ENCODE results near the gene S100A1. TPM values are rescaled to one million over a fixed set of nuclear protein-coding genes. Genes with fewer than 3 reads are reported as not detected.

S100A1 gene
- total RNA-seq, 1 donor from 2014 or later = 1.2 TPM

DNA sequence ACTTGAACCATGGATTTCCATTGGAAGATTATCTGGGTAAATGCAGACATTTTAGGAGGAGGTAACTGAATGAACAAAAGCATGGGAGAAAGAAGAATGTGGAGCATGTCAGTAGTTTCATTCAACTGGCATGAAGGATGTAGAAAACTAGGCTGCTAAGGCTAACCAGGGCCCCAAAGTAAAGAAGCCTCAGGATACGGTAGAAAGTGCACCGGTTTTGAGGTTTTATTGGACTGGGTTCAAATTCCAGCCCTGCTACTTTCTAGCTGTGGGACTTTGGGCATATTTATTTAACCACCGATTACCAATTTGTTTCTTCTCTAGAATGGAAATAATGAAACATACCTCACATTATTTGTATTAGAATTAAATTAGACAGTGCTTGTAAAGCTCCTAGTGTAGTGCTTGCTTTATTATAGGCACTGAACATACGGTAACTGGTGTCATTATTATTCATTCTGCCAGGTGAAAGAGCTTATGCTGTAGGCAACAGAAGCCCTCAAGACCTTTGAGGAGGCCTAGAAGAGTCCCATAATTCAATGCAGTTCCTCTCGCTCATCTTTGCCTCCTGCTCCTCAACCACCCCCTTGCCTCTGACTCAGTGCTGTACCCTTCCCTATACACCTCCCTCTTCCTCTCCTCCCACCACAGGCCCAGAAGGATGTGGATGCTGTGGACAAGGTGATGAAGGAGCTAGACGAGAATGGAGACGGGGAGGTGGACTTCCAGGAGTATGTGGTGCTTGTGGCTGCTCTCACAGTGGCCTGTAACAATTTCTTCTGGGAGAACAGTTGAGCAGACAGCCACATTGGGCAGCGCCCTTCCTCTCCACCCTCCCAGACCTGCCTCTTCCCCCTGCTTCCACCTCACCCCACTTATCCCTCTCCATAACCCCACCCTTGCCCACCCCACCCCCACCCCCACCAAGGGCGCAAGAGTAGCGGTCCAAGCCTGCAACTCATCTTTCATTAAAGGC is 3.1 kb downstream of the S100A1 start:
- TF ChIP-seq, protein P1, sequence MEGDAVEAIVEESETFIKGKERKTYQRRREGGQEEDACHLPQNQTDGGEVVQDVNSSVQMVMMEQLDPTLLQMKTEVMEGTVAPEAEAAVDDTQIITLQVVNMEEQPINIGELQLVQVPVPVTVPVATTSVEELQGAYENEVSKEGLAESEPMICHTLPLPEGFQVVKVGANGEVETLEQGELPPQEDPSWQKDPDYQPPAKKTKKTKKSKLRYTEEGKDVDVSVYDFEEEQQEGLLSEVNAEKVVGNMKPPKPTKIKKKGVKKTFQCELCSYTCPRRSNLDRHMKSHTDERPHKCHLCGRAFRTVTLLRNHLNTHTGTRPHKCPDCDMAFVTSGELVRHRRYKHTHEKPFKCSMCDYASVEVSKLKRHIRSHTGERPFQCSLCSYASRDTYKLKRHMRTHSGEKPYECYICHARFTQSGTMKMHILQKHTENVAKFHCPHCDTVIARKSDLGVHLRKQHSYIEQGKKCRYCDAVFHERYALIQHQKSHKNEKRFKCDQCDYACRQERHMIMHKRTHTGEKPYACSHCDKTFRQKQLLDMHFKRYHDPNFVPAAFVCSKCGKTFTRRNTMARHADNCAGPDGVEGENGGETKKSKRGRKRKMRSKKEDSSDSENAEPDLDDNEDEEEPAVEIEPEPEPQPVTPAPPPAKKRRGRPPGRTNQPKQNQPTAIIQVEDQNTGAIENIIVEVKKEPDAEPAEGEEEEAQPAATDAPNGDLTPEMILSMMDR (IDR thresholded peaks at IDR 0.05) = no peak
- peaks cover 5% of the 10 kb centered on the region for H3K36me3 Mint-ChIP-seq (ENCODE audit: low read depth)
- H3K4me3 Mint-ChIP-seq (ENCODE audit: unreplicated experiment) = no peak overlapping the region
- no peaks in the 10 kb centered on the region for H3K9me3 Mint-ChIP-seq (ENCODE audit: low read depth)
- peak; percentile 30 for DNase-seq (ENCODE audit: low spot score)
- H3K27ac Mint-ChIP-seq (ENCODE audit: unreplicated experiment) = peak overlapping the region; percentile 76
- H3K4me1 Mint-ChIP-seq (ENCODE audit: low read depth) = peaks cover 71% of the 10 kb centered on the region
- no peaks in the 10 kb centered on the region for H3K27me3 Mint-ChIP-seq (ENCODE audit: low read depth)

DNA sequence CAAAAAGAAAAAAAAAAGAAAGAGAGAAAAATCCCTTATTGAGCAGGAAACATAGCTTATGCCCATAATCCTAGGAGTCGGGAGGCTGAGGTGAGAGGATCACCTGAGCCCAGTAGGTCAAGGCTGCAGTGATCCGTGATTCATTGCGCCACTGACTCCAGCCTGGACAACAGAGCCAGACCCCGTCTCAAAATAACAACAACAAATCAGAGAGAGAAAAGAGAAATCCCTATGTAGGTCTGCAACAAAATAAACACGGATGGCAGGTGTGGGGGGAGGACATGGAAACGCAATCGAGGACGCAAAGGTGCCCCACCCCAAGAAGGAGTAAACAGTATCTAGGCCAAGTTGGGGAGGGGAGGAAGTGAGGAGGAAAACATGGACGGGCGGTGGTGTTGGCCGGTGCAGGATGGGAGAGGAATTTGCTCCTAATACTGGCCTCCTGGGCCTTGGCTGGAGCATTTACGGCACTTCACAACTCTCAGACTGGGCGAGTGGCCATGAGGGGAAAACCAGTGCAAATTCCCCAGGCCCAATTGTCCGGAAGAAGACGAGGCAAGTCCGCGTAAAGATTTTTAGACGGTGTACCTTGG is 5.0 kb downstream of the S100A1 start:
- TF ChIP-seq, protein P1 (IDR thresholded peaks at IDR 0.05) = no peak
- H3K27me3 Mint-ChIP-seq (ENCODE audit: low read depth) = no peaks in the 10 kb centered on the region
- H3K36me3 Mint-ChIP-seq (ENCODE audit: low read depth) = peaks cover 18% of the 10 kb centered on the region
- H3K4me1 Mint-ChIP-seq (ENCODE audit: low read depth) = peaks cover 64% of the 10 kb centered on the region
- DNase-seq (ENCODE audit: low spot score) = peak; percentile 42
- H3K4me3 Mint-ChIP-seq (ENCODE audit: unreplicated experiment) = peak overlapping the region; percentile 99
- peak overlapping the region; percentile 100 for H3K27ac Mint-ChIP-seq (ENCODE audit: unreplicated experiment)
- H3K9me3 Mint-ChIP-seq (ENCODE audit: low read depth) = no peaks in the 10 kb centered on the region

DNA sequence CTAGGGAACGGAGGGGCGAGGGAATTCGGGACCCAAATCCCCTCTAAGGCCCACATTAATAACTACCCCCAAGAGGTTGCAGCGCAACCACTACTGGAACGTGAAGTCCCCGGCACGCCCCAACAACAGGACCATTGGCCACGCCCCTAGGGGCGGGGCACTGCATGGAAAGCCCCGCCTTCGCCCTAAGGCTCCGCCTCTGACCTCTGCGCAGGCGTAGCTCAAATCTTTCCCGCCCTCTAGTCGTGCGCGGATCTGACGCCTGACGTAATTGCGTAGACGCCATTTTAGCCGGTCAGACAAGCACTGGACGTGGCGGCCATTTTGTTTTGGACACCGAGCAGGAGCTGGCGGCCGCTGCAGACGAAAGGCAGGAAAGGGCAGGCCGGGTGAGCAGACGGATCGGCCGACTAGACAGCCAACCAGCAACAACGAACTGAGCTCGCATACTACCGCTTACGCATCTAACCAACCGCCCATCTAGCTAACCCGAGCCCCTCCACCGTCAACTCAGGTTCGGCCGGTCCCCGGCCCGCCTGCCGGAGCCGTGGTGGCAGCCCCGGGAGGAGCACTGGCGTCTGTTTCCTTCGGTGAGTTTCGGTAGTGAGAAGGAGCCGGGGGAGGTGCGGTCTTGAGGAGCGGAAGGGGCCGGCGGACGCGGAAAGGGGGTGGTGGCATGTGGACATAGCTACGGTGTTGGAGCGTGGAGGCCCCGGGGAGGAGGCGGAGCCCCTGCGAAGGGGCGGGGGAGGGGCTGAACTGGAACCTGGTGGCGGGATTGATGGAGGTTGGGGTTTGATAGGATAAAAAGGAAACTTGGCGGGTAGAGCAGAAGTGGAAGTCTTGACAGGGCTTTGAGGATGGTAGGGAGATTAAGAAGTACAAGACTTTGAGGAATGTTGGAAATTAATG is 5.8 kb downstream of the S100A1 start, which contains the start of gene CHTOP:
CHTOP (plus strand) TSS at position 313 of the 912 bp plus-strand sequence. CDS start 2,523 bp downstream, outside the sequence.
- TF ChIP-seq, protein P1 (IDR thresholded peaks at IDR 0.05) = peak; percentile 10
- peak; percentile 98 for DNase-seq (ENCODE audit: low spot score)
- H3K9me3 Mint-ChIP-seq (ENCODE audit: low read depth) = no peaks in the 10 kb centered on the region
- H3K36me3 Mint-ChIP-seq (ENCODE audit: low read depth) = peaks cover 20% of the 10 kb centered on the region
- peak within 1 kb of the TSS; percentile 99 for H3K4me3 Mint-ChIP-seq (ENCODE audit: unreplicated experiment)
- peaks cover 61% of the 10 kb centered on the region for H3K4me1 Mint-ChIP-seq (ENCODE audit: low read depth)
- no peaks in the 10 kb centered on the region for H3K27me3 Mint-ChIP-seq (ENCODE audit: low read depth)
- H3K27ac Mint-ChIP-seq (ENCODE audit: unreplicated experiment) = peak within 1 kb of the TSS; percentile 100

DNA sequence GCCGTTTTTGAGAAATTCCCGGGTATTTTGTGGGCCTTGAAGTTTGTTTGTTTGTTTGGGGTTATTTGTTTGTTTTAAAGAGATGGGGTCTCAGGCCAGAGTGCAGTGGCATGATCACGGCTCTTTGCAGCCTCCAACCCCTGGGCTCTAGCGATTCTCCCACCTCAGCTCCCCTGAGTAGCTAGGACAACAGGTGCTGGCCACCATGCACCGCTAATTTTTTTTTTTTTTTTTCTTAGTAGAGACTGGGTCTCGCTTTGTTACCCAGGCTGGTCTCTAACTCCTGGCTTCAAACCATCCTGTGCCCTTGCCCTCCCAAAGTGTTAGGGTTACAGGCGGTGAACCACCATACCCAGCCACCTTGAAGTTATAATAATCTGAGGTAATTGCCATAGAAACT is 7.6 kb downstream of the S100A1 start:
- Mint-ChIP-seq H3K4me1 (ENCODE audit: low read depth) (peaks cover 44% of the 10 kb centered on the region), H3K36me3 (ENCODE audit: low read depth) (peaks cover 24% of the 10 kb centered on the region), H3K4me3 (ENCODE audit: unreplicated experiment) (peak overlapping the region; percentile 99), H3K27me3 (ENCODE audit: low read depth) (no peaks in the 10 kb centered on the region), H3K9me3 (ENCODE audit: low read depth) (no peaks in the 10 kb centered on the region), H3K27ac (ENCODE audit: unreplicated experiment) (no peak overlapping the region)
- DNase-seq (ENCODE audit: low spot score) = peak; percentile 26
- TF ChIP-seq, protein P1 (IDR thresholded peaks at IDR 0.05) = no peak
